ENCODE results near the gene NELFCD.

Gene NELFCD

GRCh38 chr20:59016795-59017492, 35.9 kb downstream of the NELFCD start:
- POLR2A ChIA-PET = interaction anchor here (5.1 kb wide), 1 partner anchor 15 kb away, joined by 19 read pairs; the partner anchor contains the start of gene ATP5F1E
- Histone ChIP-seq H3K4me3 (ENCODE audit: low read depth, low read length) (no peak overlapping the region), H3K9me3 (ENCODE audit: control insufficient read depth, insufficient read depth, low read depth, low read length) (no peaks in the 10 kb centered on the region), H3K36me3 (ENCODE audit: control insufficient read depth in 2 of 2, insufficient read depth in 1 of 2, low read length in 2 of 2) (peaks cover 0 to under 1% of the 10 kb centered on the region in 2 experiments; a peak in 1 of 3 replicates), H3K27ac (ENCODE audit: extremely low read depth, low read depth, low read length) (no peak overlapping the region), H3K4me1 (ENCODE audit: control insufficient read depth, insufficient read depth, low read length) (no peaks in the 10 kb centered on the region)
- CTCF ChIA-PET = no interaction called here
- no peak for TF ChIP-seq KLF1 (tag by site-specific recombination; IDR thresholded peaks at IDR 0.05)
- TF ChIP-seq, protein P1, sequence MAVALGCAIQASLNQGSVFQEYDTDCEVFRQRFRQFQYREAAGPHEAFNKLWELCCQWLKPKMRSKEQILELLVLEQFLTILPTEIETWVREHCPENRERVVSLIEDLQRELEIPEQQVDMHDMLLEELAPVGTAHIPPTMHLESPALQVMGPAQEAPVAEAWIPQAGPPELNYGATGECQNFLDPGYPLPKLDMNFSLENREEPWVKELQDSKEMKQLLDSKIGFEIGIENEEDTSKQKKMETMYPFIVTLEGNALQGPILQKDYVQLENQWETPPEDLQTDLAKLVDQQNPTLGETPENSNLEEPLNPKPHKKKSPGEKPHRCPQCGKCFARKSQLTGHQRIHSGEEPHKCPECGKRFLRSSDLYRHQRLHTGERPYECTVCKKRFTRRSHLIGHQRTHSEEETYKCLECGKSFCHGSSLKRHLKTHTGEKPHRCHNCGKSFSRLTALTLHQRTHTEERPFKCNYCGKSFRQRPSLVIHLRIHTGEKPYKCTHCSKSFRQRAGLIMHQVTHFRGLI (tag by site-specific recombination; IDR thresholded peaks at IDR 0.05) = no peak

- ChIA-PET CTCF (no interaction called here), POLR2A (interaction anchor here (5.1 kb wide), 1 partner anchor 14 kb away, joined by 19 read pairs; the partner anchor contains the start of gene ATP5F1E)
- Histone ChIP-seq H3K27ac (ENCODE audit: extremely low read depth, low read depth, low read length) (no peak overlapping the region), H3K4me3 (ENCODE audit: low read depth, low read length) (no peak overlapping the region), H3K4me1 (ENCODE audit: control insufficient read depth, insufficient read depth, low read length) (no peaks in the 10 kb centered on the region), H3K36me3 (ENCODE audit: control insufficient read depth in 2 of 2, insufficient read depth in 1 of 2, low read length in 2 of 2) (peaks cover 2 to 3% of the 10 kb centered on the region in 2 experiments; a peak in 2 of 3 replicates), H3K9me3 (ENCODE audit: control insufficient read depth, insufficient read depth, low read depth, low read length) (no peaks in the 10 kb centered on the region)
- TF ChIP-seq ZBTB10 (tag by site-specific recombination; IDR thresholded peaks at IDR 0.05) = no peak
- TF ChIP-seq PBX3 (CRISPR knock-in tag; IDR thresholded peaks at IDR 0.05) = no peak
- no peak for TF ChIP-seq ZNF555 (tag by site-specific recombination; conservative IDR thresholded peaks at IDR 0.05)
- TF ChIP-seq HIC1 (tag by site-specific recombination; IDR thresholded peaks at IDR 0.05) = no peak
- TF ChIP-seq SCRT1 (tag by site-specific recombination; IDR thresholded peaks at IDR 0.05; ENCODE audit: borderline replicate concordance) = no peak
- TF ChIP-seq PRDM1 (tag by site-specific recombination; IDR thresholded peaks at IDR 0.05) = no peak
Observed at GRCh38 chr20:59017493-59018231, 36.6 kb downstream of the NELFCD start.

DNA sequence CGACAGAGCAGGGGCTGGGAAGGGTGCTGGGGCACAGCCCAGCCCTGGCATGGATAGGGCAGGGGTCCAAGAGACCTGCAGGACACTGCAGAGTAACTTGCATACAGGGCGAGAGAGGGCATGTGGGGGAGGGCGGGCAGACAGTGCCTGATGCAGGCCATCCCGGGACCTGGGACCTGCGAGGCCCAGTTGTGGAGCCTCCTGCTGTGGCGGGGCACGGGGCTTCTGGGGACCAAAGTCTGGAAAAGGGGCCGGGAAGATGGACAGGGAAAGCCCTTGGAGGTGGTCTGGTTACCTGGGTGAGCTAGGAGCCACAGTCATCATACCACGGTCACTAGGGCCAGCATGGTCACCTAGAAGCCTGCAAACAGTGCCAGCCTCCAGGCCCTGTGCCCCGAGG, 37.8 kb downstream of the NELFCD start:
- H3K36me3 ChIP-seq (ENCODE audit: control insufficient read depth in 2 of 2, insufficient read depth in 1 of 2, low read length in 2 of 2) = peaks cover 3 to 13% of the 10 kb centered on the region in 2 experiments; a peak in 2 of 3 replicates
- ChIA-PET CTCF (interaction anchor here (1.0 kb wide), 1 partner anchor 203 kb away, joined by 3 read pairs; no protein-coding TSS in a partner anchor), POLR2A (interaction anchor here (5.1 kb wide), 1 partner anchor 13 kb away, joined by 19 read pairs; the partner anchor contains the start of gene ATP5F1E)
- H3K9me3 ChIP-seq (ENCODE audit: control insufficient read depth, insufficient read depth, low read depth, low read length) = no peaks in the 10 kb centered on the region
- no peak overlapping the region for H3K27ac ChIP-seq (ENCODE audit: extremely low read depth, low read depth, low read length)
- no peaks in the 10 kb centered on the region for H3K4me1 ChIP-seq (ENCODE audit: control insufficient read depth, insufficient read depth, low read length)
- TF ChIP-seq ZNF830 (tag by site-specific recombination; IDR thresholded peaks at IDR 0.05; ENCODE audit: low read depth) (no peak), ZNF544 (tag by site-specific recombination; IDR thresholded peaks at IDR 0.05) (no peak), PRDM1 (tag by site-specific recombination; IDR thresholded peaks at IDR 0.05) (no peak), ZNF776 (tag by site-specific recombination; IDR thresholded peaks at IDR 0.05; ENCODE audit: borderline replicate concordance) (no peak), BCL11A (tag by site-specific recombination; IDR thresholded peaks at IDR 0.05; ENCODE audit: low read depth) (no peak), ZNF707 (tag by site-specific recombination; IDR thresholded peaks at IDR 0.05) (no peak), ZBTB7A (tag by site-specific recombination; IDR thresholded peaks at IDR 0.05; ENCODE audit: low read depth) (no peak), ZNF239 (tag by site-specific recombination; IDR thresholded peaks at IDR 0.05) (no peak), ZNF521 (tag by site-specific recombination; IDR thresholded peaks at IDR 0.05) (no peak)
- TF ChIP-seq, protein P2, sequence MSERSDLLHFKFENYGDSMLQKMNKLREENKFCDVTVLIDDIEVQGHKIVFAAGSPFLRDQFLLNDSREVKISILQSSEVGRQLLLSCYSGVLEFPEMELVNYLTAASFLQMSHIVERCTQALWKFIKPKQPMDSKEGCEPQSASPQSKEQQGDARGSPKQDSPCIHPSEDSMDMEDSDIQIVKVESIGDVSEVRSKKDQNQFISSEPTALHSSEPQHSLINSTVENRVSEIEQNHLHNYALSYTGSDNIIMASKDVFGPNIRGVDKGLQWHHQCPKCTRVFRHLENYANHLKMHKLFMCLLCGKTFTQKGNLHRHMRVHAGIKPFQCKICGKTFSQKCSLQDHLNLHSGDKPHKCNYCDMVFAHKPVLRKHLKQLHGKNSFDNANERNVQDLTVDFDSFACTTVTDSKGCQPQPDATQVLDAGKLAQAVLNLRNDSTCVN (tag by site-specific recombination; optimal IDR thresholded peaks at IDR 0.05) = no peak
- no peak overlapping the region for H3K4me3 ChIP-seq (ENCODE audit: low read depth, low read length)

Measured in HEK293 (cell line).